Activated CD8-positive, alpha-beta T cell treated with anti-CD3 and anti-CD28 coated beads for 36 hours (primary cell): ENCODE measurements around the gene PLA2R1. TPM values are rescaled to one million over a fixed set of nuclear protein-coding genes. Genes with fewer than 3 reads are reported as not detected.
A peak's percentile ranks its signal among the peaks of the same experiment; 100 is the strongest.

ENCODE experiments used
- ATAC-seq: fragments of 200-7000 bp; cut with Tn5 transposase; one replicate; pipeline ENCODE4 v1.10.0; 2021; ENCODE audit warnings: mild to moderate bottlenecking, moderate library complexity
- CTCF ChIA-PET: fragments of 350-600 bp; sonication (Branson Sonifier 250); formaldehyde crosslinking; loops from one replicate; lab custom pipeline; 2021; ENCODE audit warnings: antibody characterized with exemption; lab: Charles Lee
- POLR2A ChIA-PET: fragments of 350-600 bp; sonication (Branson Sonifier 250); formaldehyde crosslinking; loops from one replicate; lab custom pipeline; 2021; ENCODE audit warnings: antibody characterized with exemption; lab: Charles Lee
- DNase-seq: peaks from one replicate; pipeline ENCODE4 v3.0.0-alpha.2; 2020
- H3K27ac Mint-ChIP-seq: one replicate; pipeline ENCODE4 v1.8.0; 2021; ENCODE audit warnings: mild to moderate bottlenecking, mixed read lengths
- H3K27me3 Mint-ChIP-seq: one replicate; pipeline ENCODE4 v1.8.0; 2021; ENCODE audit warnings: mixed read lengths
- H3K36me3 Mint-ChIP-seq: one replicate; pipeline ENCODE4 v1.8.0; 2021; ENCODE audit warnings: low read depth, mixed read lengths
- H3K4me1 Mint-ChIP-seq: one replicate; pipeline ENCODE4 v1.8.0; 2021; ENCODE audit warnings: low read depth, mixed read lengths
- H3K4me3 Mint-ChIP-seq: one replicate; pipeline ENCODE4 v1.8.0; 2021; ENCODE audit warnings: mild to moderate bottlenecking, moderate library complexity, mixed read lengths
- H3K9me3 Mint-ChIP-seq: one replicate; pipeline ENCODE4 v1.8.0; 2021; ENCODE audit warnings: mixed read lengths
- CTCF ChIP-seq: fragments of 200-600 bp; IDR thresholded peaks from one replicate; pipeline ENCODE4 v1.8.0; 2022; ENCODE audit warnings: antibody characterized with exemption, mild to moderate bottlenecking
- intact Hi-C: fragments of 100-400 bp; cut with micrococcal nuclease; formaldehyde crosslinking; loops from one replicate; pipeline ENCODE4 v1.10.0; 2022
- total RNA-seq, 2 experiments: library from RNA; stranded (reverse); gene quantifications; one replicate each; pipeline ENCODE4 v1.2.3, GENCODE V29; 2021

The PLA2R1 gene
- total RNA-seq, 2 experiments from 2014 or later, result not detected

GRCh38 chr2:160077912-160078810, 15.7 kb upstream of the PLA2R1 start:
- TF ChIP-seq CTCF, result no peak
- Mint-ChIP-seq H3K36me3 (no peaks in the 10 kb centered on the region), H3K27me3 (peaks cover 2% of the 10 kb centered on the region), H3K9me3 (peaks cover 5% of the 10 kb centered on the region), H3K27ac (no peak overlapping the region), H3K4me1 (no peaks in the 10 kb centered on the region), H3K4me3 (no peak overlapping the region)
- CTCF ChIA-PET, result interaction anchor here (0.7 to 2.5 kb wide), 3 partner anchors 7 to 18 kb away, joined by 3 to 12 read pairs (median 3); no protein-coding TSS in a partner anchor
- no peak for ATAC-seq
- intact Hi-C loops, result no loop called here
- no peak for DNase-seq
- POLR2A ChIA-PET, result interaction anchor here (1.0 kb wide), 1 partner anchor 18 kb away, joined by 3 read pairs; no protein-coding TSS in a partner anchor

DNA sequence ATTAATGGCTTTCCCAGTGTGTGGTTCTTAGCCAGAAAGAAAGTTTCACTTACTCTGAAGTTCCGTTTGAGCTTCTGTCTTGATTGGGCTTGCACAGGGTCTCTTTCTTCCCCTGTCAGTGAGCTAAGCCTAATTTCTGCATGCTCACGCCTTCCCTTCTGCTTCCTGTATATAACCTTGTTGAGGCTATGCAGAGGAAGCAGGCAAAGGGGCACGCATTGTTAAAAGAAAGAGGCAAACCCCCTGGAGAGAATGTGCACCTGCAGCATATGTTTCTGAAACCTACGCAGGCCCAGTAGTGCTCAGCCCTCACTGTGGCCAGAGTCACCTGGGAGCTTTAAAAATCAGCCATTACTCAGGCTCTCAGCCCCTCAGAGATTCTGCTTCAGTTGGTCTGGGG, 14.5 kb upstream of the PLA2R1 start:
- Mint-ChIP-seq H3K27ac (no peak overlapping the region), H3K27me3 (no peaks in the 10 kb centered on the region), H3K36me3 (no peaks in the 10 kb centered on the region), H3K4me3 (no peak overlapping the region), H3K9me3 (no peaks in the 10 kb centered on the region), H3K4me1 (no peaks in the 10 kb centered on the region)
- ChIA-PET CTCF (interaction anchor here (0.6 to 2.5 kb wide), 3 partner anchors 9 to 1192 kb away, joined by 3 to 12 read pairs (median 3); no protein-coding TSS in a partner anchor), POLR2A (interaction anchor here (1.0 kb wide), 1 partner anchor 19 kb away, joined by 3 read pairs; no protein-coding TSS in a partner anchor)
- intact Hi-C loops, result no loop called here
- TF ChIP-seq CTCF, result no peak
- DNase-seq, result no peak
- ATAC-seq, result peak; percentile 20

GRCh38 chr2:160076241-160076640, 13.8 kb upstream of the PLA2R1 start:
- DNase-seq (no peak), ATAC-seq (no peak)
- CTCF ChIA-PET, result interaction anchor here (1.4 to 2.5 kb wide), 2 partner anchors 9 to 13 kb away, joined by 3 to 12 read pairs; no protein-coding TSS in a partner anchor
- Mint-ChIP-seq H3K9me3 (no peaks in the 10 kb centered on the region), H3K36me3 (no peaks in the 10 kb centered on the region), H3K4me3 (no peak overlapping the region), H3K4me1 (no peaks in the 10 kb centered on the region), H3K27ac (no peak overlapping the region), H3K27me3 (no peaks in the 10 kb centered on the region)
- intact Hi-C loops, result no loop called here
- no peak for TF ChIP-seq CTCF
- POLR2A ChIA-PET, result no interaction called here

GRCh38 chr2:160075171-160075570, 12.8 kb upstream of the PLA2R1 start:
- Mint-ChIP-seq H3K4me3 (no peak overlapping the region), H3K9me3 (no peaks in the 10 kb centered on the region), H3K36me3 (no peaks in the 10 kb centered on the region), H3K27ac (no peak overlapping the region), H3K4me1 (no peaks in the 10 kb centered on the region), H3K27me3 (peaks cover 2% of the 10 kb centered on the region)
- intact Hi-C loops, result no loop called here
- ATAC-seq (no peak), DNase-seq (no peak)
- TF ChIP-seq CTCF, result no peak
- POLR2A ChIA-PET, result no interaction called here
- CTCF ChIA-PET, result interaction anchor here (1.7 kb wide), 1 partner anchor 11 kb away, joined by 6 read pairs; no protein-coding TSS in a partner anchor
